A673 (cell line): ENCODE results near the gene SYAP1. TPM values are rescaled to one million over a fixed set of nuclear protein-coding genes. Genes with fewer than 3 reads are reported as not detected.

Source experiments
- BruUV-seq: library from RNA; stranded (reverse); fragments of 400-500 nt; replicated peaks from 2 replicates; lab custom pipeline; 2021; lab: Mats Ljungman, UMichigan
- CTCF ChIA-PET: fragments of 300-600 bp; sonication (Branson Sonifier 250); formaldehyde crosslinking; loops from one replicate; lab custom pipeline; 2022; ENCODE audit warnings: antibody characterized with exemption; lab: Charles Lee
- POLR2A ChIA-PET: fragments of 300-600 bp; sonication (Branson Sonifier 250); formaldehyde crosslinking; loops from one replicate; lab custom pipeline; 2022; ENCODE audit warnings: antibody characterized with exemption; ENCODE audit not compliant: low non-redundant PET; lab: Charles Lee
- DNase-seq: peaks from one replicate; pipeline ENCODE4 v3.0.0-alpha.2; 2015; ENCODE audit warnings: low spot score
- H3K27ac ChIP-seq: fragments of 200-600 bp; sonication (generic); 2 replicates; pipeline ENCODE4 v1.5.1; 2016; ENCODE audit warnings: mixed run types, low read depth, mild to moderate bottlenecking, mixed read lengths, antibody characterized with exemption, low read length; ENCODE audit not compliant: poor library complexity, severe bottlenecking
- H3K27me3 ChIP-seq: fragments of 200-600 bp; sonication (generic); replicated peaks from 2 replicates; pipeline ENCODE4 v1.6.1; 2017; ENCODE audit warnings: mixed run types, low read depth, mild to moderate bottlenecking, mixed read lengths, antibody characterized with exemption, low read length; ENCODE audit not compliant: insufficient read depth, poor library complexity
- H3K36me3 ChIP-seq: fragments of 200-600 bp; sonication (generic); 2 replicates; pipeline ENCODE4 v1.6.1; 2016; ENCODE audit warnings: mixed run types, mild to moderate bottlenecking, mixed read lengths, antibody characterized with exemption, low read length; ENCODE audit not compliant: insufficient read depth, poor library complexity, severe bottlenecking
- H3K4me1 ChIP-seq: fragments of 200-600 bp; sonication (generic); 2 replicates; pipeline ENCODE4 v1.6.1; 2017; ENCODE audit warnings: mixed run types, mild to moderate bottlenecking, mixed read lengths, antibody characterized with exemption, low read length; ENCODE audit not compliant: insufficient read depth, poor library complexity, severe bottlenecking
- H3K4me3 ChIP-seq: fragments of 200-600 bp; sonication (generic); 2 replicates; pipeline ENCODE4 v1.5.1; 2016; ENCODE audit warnings: low read depth, mixed run types, mild to moderate bottlenecking, mixed read lengths, low read length; ENCODE audit not compliant: poor library complexity, severe bottlenecking
- H3K9me3 ChIP-seq: fragments of 200-600 bp; sonication (generic); 2 replicates; pipeline ENCODE4 v1.6.1; 2016; ENCODE audit warnings: mixed run types, low read depth, mild to moderate bottlenecking, mixed read lengths, antibody characterized with exemption, low read length; ENCODE audit not compliant: poor library complexity, severe bottlenecking
- CTCF ChIP-seq: fragments of 300-800, 200-600 bp; sonication (generic); conservative IDR thresholded peaks from 2 replicates; pipeline ENCODE4 v1.5.1; 2017; ENCODE audit warnings: low read depth, mild to moderate bottlenecking, antibody characterized with exemption, low read length, moderate library complexity, mixed read lengths
- EZH2 ChIP-seq: fragments of 200-600 bp; sonication (generic); IDR thresholded peaks from 2 replicates; pipeline ENCODE4 v1.6.1; 2017; ENCODE audit warnings: borderline replicate concordance, low read depth, mild to moderate bottlenecking, mixed read lengths, antibody characterized with exemption, low read length; ENCODE audit not compliant: poor library complexity, severe bottlenecking
- intact Hi-C: fragments of 100-400 bp; cut with micrococcal nuclease; formaldehyde crosslinking; loops from one replicate; pipeline ENCODE4 v1.10.0; 2022; ENCODE audit not compliant: unreplicated experiment
- total RNA-seq: library from RNA; stranded (reverse); gene quantifications from 2 replicates; pipeline ENCODE4 v1.2.3, GENCODE V29; 2021

Gene SYAP1
- total RNA-seq, 1 experiment from 2014 or later: 41.8 TPM

GRCh38 chrX:16765594-16765993 lies 46.2 kb downstream of the SYAP1 start:
- H3K9me3 ChIP-seq: no peaks in the 10 kb centered on the region
- ChIA-PET CTCF (no interaction called here), POLR2A (no interaction called here)
- no peaks in the 10 kb centered on the region for H3K36me3 ChIP-seq
- BruUV-seq: no TSS peak
- H3K4me1 ChIP-seq: no peaks in the 10 kb centered on the region
- intact Hi-C loops: no loop called here
- H3K27ac ChIP-seq: no peak overlapping the region
- TF ChIP-seq EZH2: no peak
- TF ChIP-seq CTCF: no peak
- no peak for DNase-seq
- no peaks in the 10 kb centered on the region for H3K27me3 ChIP-seq
- H3K4me3 ChIP-seq: no peak overlapping the region

GRCh38 chrX:16770970-16771482 lies 51.6 kb downstream of the SYAP1 start:
- DNase-seq: no peak
- ChIA-PET CTCF (no interaction called here), POLR2A (no interaction called here)
- no peak overlapping the region for H3K4me3 ChIP-seq
- no peaks in the 10 kb centered on the region for H3K36me3 ChIP-seq
- no peaks in the 10 kb centered on the region for H3K27me3 ChIP-seq
- no TSS peak for BruUV-seq
- no peaks in the 10 kb centered on the region for H3K9me3 ChIP-seq
- no peaks in the 10 kb centered on the region for H3K4me1 ChIP-seq
- H3K27ac ChIP-seq: no peak overlapping the region
- intact Hi-C loops: no loop called here
- no peak for TF ChIP-seq EZH2
- TF ChIP-seq CTCF: no peak

DNA sequence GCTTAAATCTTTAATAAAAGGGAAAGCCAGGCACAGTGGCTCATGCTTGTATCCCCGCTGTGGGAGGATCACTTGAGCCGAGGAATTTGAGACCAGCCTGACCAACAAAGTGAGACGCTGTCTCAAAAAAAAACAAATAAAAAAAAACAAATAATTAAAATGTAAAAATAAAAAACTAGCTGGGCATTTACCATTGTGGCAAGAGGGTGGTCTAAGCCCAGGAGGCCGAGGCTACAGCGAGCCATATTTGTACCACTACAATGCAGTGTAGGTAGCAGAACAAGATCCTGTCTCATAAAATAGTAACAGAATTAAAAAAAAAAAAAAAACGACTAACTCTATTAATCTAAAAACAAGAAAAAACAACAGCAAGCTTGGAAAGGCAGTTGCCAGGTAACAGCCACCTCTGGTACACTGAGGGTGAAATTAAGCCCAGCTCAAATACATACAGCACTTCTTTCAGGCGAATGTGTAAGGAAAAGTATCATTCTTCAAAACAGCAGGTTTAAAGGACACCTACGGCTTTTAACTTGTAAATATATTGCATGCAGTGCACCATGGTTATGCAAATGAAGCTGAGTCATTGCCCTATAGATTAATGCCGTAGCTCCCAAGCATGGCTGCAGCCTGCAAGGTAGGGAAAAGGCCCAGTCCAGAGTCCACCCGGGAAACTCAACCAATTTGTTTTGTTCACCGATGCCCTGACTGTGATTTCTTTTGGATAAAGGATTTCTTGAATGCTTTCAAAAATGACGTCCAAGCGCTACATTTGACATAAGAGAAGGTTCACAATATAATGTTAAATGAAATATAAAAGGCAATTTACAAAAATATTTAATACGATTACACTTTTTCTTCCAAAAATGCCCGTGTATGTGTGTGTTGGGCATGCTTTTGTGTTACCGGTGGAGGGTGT lies 52.3 kb downstream of the SYAP1 start:
- POLR2A ChIA-PET: interaction anchor here (0.7 kb wide), 1 partner anchor 126 kb away, joined by 3 read pairs; no protein-coding TSS in a partner anchor
- intact Hi-C loops: no loop called here
- no peaks in the 10 kb centered on the region for H3K36me3 ChIP-seq
- H3K9me3 ChIP-seq: no peaks in the 10 kb centered on the region
- peak overlapping the region; percentile 90 for H3K27ac ChIP-seq
- CTCF ChIA-PET: interaction anchor here (0.5 to 0.7 kb wide), 5 partner anchors 31 to 1870 kb away, joined by 3 to 5 read pairs (median 4); no protein-coding TSS in a partner anchor
- no peak for TF ChIP-seq CTCF
- TF ChIP-seq EZH2: no peak
- peak; percentile 81 for DNase-seq
- no peak overlapping the region for H3K4me3 ChIP-seq
- no peaks in the 10 kb centered on the region for H3K4me1 ChIP-seq
- TSS peak; percentile 100 for BruUV-seq
- H3K27me3 ChIP-seq: no peaks in the 10 kb centered on the region
